HCT116 (cell line): ENCODE measurements around the gene TLCD3B. TPM values are rescaled to one million over a fixed set of nuclear protein-coding genes. Genes with fewer than 3 reads are reported as not detected.

Experiments
- ATAC-seq: fragments of 200-7000 bp; cut with Tn5 transposase; 2 replicates; pipeline ENCODE4 v1.9.1; 2020; ENCODE audit warnings: mild to moderate bottlenecking, moderate library complexity
- BruUV-seq: library from RNA; stranded (reverse); fragments of 400-500 nt; replicated peaks from 2 replicates; lab custom pipeline; 2021; lab: Mats Ljungman, UMichigan
- CTCF ChIA-PET: fragments of 300-600 bp; sonication (Branson Sonifier 250); formaldehyde crosslinking; loops from one replicate; lab custom pipeline; 2021; ENCODE audit warnings: antibody characterized with exemption; lab: Charles Lee
- POLR2A ChIA-PET: fragments of 300-600, 350-600 bp; sonication (Branson Sonifier 250); formaldehyde crosslinking; loops from one replicate; lab custom pipeline; 2021; ENCODE audit warnings: antibody characterized with exemption; lab: Charles Lee
- RAD21 ChIA-PET, 2 experiments: fragments of 300-600 bp; sonication (Branson Sonifier 250); formaldehyde crosslinking; loops; one replicate each; lab custom pipeline; 2023; ENCODE audit warnings: low total read pairs in 2 of 2; ENCODE audit not compliant: uncharacterized antibody in 2 of 2, unreplicated experiment in 2 of 2, low non-redundant PET in 1 of 2; lab: Charles Lee
- DNase-seq: peaks from one replicate; pipeline ENCODE4 v3.0.0-alpha.2; 2010; ENCODE audit warnings: low read depth, low spot score
- H2AFZ ChIP-seq: fragments of 200-600 bp; shearing (Covaris generic), sonication (generic); 2 replicates; pipeline ENCODE4 v1.6.1; 2017; ENCODE audit warnings: low read depth, mixed run types, mixed read lengths, antibody characterized with exemption, low read length; ENCODE audit not compliant: poor library complexity, severe bottlenecking
- H3K27ac ChIP-seq: 2 replicates; pipeline ENCODE4 v1.5.1; 2012; ENCODE audit warnings: low read depth, low read length
- H3K27me3 ChIP-seq: fragments of 200-600 bp; sonication (generic); 2 replicates; pipeline ENCODE4 v1.6.1; 2016; ENCODE audit warnings: mixed run types, low read length, mixed read lengths; ENCODE audit not compliant: insufficient read depth
- H3K36me3 ChIP-seq, 2 experiments: fragments of 200-500 bp in 1 of 2; fragments of 200-600 bp in 1 of 2; sonication (Bioruptor generic) in 1 of 2; sonication (generic) in 1 of 2; 2 replicates each; pipeline versions ENCODE4 v1.5.1 to v1.6.1; 2014 to 2016; ENCODE audit warnings: low read length in 2 of 2, inconsistent platforms in 1 of 2, mixed read lengths in 1 of 2, mixed run types in 1 of 2; ENCODE audit not compliant: insufficient read depth in 2 of 2, control insufficient read depth in 1 of 2
- H3K4me1 ChIP-seq, 2 experiments: fragments of 200-600 bp in 1 of 2; sonication (generic) in 1 of 2; 2 replicates each; pipeline versions ENCODE4 v1.5.1 to v1.6.1; 2012 to 2017; ENCODE audit warnings: low read length in 2 of 2, inconsistent platforms in 1 of 2, mild to moderate bottlenecking in 1 of 2, mixed read lengths in 1 of 2, mixed run types in 1 of 2, moderate library complexity in 1 of 2; ENCODE audit not compliant: insufficient read depth in 2 of 2, control insufficient read depth in 1 of 2
- H3K4me2 ChIP-seq: fragments of 200-600 bp; sonication (generic); 2 replicates; pipeline ENCODE4 v1.6.1; 2017; ENCODE audit warnings: mixed run types, low read length, mixed read lengths
- H3K4me3 ChIP-seq, 2 experiments: fragments of 200-600 bp in 1 of 2; sonication (generic) in 1 of 2; replicated peaks in 1 of 2; 2 replicates each; pipeline ENCODE4 v1.5.1; 2011 to 2016; ENCODE audit warnings: low read length in 2 of 2, control low read depth in 1 of 2, low read depth in 1 of 2, mild to moderate bottlenecking in 1 of 2, mixed read lengths in 1 of 2, mixed run types in 1 of 2
- H3K79me2 ChIP-seq: fragments of 200-600 bp; sonication (generic); 2 replicates; pipeline ENCODE4 v1.6.1; 2017; ENCODE audit warnings: mild to moderate bottlenecking, mixed run types, low read length, moderate library complexity, mixed read lengths; ENCODE audit not compliant: insufficient read depth
- H3K9ac ChIP-seq: fragments of 200-600 bp; sonication (generic); 2 replicates; pipeline ENCODE4 v1.6.1; 2016; ENCODE audit warnings: low read length, mixed read lengths
- H3K9me2 ChIP-seq: fragments of 200-600 bp; sonication (generic), shearing (Covaris generic); 2 replicates; pipeline ENCODE4 v1.6.1; 2017; ENCODE audit warnings: mixed run types, mild to moderate bottlenecking, moderate library complexity; ENCODE audit not compliant: insufficient read depth
- H3K9me3 ChIP-seq, 2 experiments: fragments of 200-500 bp in 1 of 2; fragments of 200-600 bp in 1 of 2; sonication (Bioruptor generic) in 1 of 2; sonication (generic) in 1 of 2; 2 replicates each; pipeline ENCODE4 v1.6.1; 2014 to 2017; ENCODE audit warnings: low read length in 2 of 2, mixed read lengths in 2 of 2, inconsistent platforms in 1 of 2, low read depth in 1 of 2, mild to moderate bottlenecking in 1 of 2, mixed run types in 1 of 2, moderate library complexity in 1 of 2; ENCODE audit not compliant: control insufficient read depth in 1 of 2, insufficient read depth in 1 of 2
- H4K20me1 ChIP-seq: fragments of 200-600 bp; sonication (generic), shearing (Covaris generic); 2 replicates; pipeline ENCODE4 v1.6.1; 2017; ENCODE audit warnings: mixed run types, mild to moderate bottlenecking, moderate library complexity; ENCODE audit not compliant: insufficient read depth
- CBX3 ChIP-seq: IDR thresholded peaks from 2 replicates; pipeline ENCODE4 v1.6.1; 2012; ENCODE audit warnings: low read depth
- CEBPB ChIP-seq: IDR thresholded peaks from 2 replicates; pipeline ENCODE4 v1.6.1; 2012; ENCODE audit warnings: low read depth
- EGR1 ChIP-seq: IDR thresholded peaks from 2 replicates; pipeline ENCODE4 v1.6.1; 2012; ENCODE audit warnings: low read depth
- FOSL1 ChIP-seq: IDR thresholded peaks from 2 replicates; pipeline ENCODE4 v1.6.1; 2012; ENCODE audit warnings: low read depth
- JUND ChIP-seq: IDR thresholded peaks from 2 replicates; pipeline ENCODE4 v1.6.1; 2012
- POLR2AphosphoS5 ChIP-seq: IDR thresholded peaks from 2 replicates; pipeline ENCODE4 v1.6.1; 2011; ENCODE audit warnings: mild to moderate bottlenecking, low read depth, low read length, moderate library complexity
- RAD21 ChIP-seq: IDR thresholded peaks from 2 replicates; pipeline ENCODE4 v1.6.1; 2012; ENCODE audit warnings: low read depth, mild to moderate bottlenecking
- SIN3A ChIP-seq: IDR thresholded peaks from 2 replicates; pipeline ENCODE4 v1.6.1; 2012; ENCODE audit warnings: low read depth
- SRF ChIP-seq: IDR thresholded peaks from 2 replicates; pipeline ENCODE4 v1.6.1; 2012; ENCODE audit warnings: low read depth
- TCF7L2 ChIP-seq: IDR thresholded peaks from 2 replicates; pipeline ENCODE4 v1.7.0; 2011; ENCODE audit warnings: borderline replicate concordance, inconsistent platforms; ENCODE audit not compliant: insufficient read depth, insufficient read length; ENCODE audit errors: extremely low read depth
- ZFX ChIP-seq: fragments of 450-650 bp; IDR thresholded peaks from 2 replicates; pipeline ENCODE4 v1.6.1; 2017
- ZNF274 ChIP-seq: fragments of 200-500 bp; sonication (Bioruptor generic); IDR thresholded peaks from 2 replicates; pipeline ENCODE4 v1.6.1; 2014; ENCODE audit warnings: mild to moderate bottlenecking, low read depth, low read length, inconsistent platforms
- intact Hi-C: fragments of 100-400 bp; cut with micrococcal nuclease; formaldehyde crosslinking; loops from 2 replicates; pipeline ENCODE4 v1.10.0; 2022
- total RNA-seq: library from RNA; stranded (reverse); gene quantifications from one replicate; pipeline ENCODE4 v1.2.1, GENCODE V29; 2021; ENCODE audit not compliant: unreplicated experiment
- TF ChIP-seq, protein P1 (sequence below), 3 experiments: fragments of 200-600 bp in 1 of 3; sonication (generic) in 1 of 3; IDR thresholded peaks in 2 of 3; conservative IDR thresholded peaks in 1 of 3; 2 replicates each; pipeline ENCODE4 v1.5.1; 2012 to 2017; ENCODE audit warnings: low read depth in 2 of 3, low read length in 2 of 3, antibody characterized with exemption in 1 of 3, borderline replicate concordance in 1 of 3, control low read depth in 1 of 3, mild to moderate bottlenecking in 1 of 3, mixed read lengths in 1 of 3, mixed run types in 1 of 3, moderate library complexity in 1 of 3; ENCODE audit not compliant: insufficient read depth in 1 of 3
- TF ChIP-seq, protein P2 (sequence below): IDR thresholded peaks from 2 replicates; pipeline ENCODE4 v1.6.1; 2012

The TLCD3B gene
- total RNA-seq, 1 experiment from 2014 or later, result 1.0 TPM

DNA sequence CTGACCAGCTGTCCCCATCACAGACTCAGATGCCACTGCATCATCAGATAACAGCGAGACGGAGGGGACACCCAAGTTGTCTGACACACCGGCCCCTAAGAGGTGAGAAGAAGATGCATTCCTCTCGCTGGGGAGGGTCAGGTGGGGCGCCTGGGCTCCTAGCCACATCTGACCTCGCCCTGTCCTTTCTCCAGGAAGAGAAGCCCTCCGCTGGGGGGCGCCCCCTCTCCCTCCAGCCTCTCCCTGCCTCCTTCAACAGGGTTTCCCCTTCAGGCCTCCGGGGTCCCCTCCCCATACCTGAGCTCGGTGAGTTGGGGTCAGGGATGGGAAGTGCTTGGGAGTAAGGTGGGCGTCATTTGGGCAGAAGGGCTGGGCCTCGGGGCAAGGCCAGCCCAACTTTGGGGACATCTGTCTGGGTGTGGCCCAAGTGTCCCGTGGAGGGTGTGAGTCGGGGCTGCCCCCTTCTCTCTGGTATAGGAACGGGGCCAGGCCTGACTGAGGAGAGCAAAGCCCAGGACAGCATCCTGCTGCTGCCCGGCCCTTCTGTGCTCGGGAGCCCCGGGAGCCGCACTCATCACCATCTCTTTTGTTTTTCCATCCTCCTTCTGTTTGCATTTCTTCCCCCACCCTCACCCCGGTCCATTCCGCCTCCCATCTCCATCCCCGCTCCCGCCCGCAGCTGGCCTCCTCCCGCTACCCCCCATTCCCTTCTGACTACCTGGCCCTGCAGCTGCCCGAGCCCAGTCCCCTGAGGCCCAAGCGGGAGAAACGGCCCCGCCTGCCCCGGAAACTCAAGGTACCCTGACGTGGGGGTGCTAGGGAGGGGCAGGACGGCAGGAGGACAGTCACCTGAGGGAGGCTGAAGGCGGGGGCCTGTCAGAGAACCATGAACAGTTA lies 30.1 kb downstream of the TLCD3B start:
- CTCF ChIA-PET, result no interaction called here
- no peak overlapping the region for H2AFZ ChIP-seq
- ATAC-seq (no peak), DNase-seq (no peak)
- H3K79me2 ChIP-seq, result peaks cover 11% of the 10 kb centered on the region
- H3K36me3 ChIP-seq, result peaks cover 0 to 7% of the 10 kb centered on the region in 2 experiments; a peak in 3 of 4 replicates
- no peaks in the 10 kb centered on the region for H3K9me2 ChIP-seq
- no peak overlapping the region for H3K4me3 ChIP-seq
- intact Hi-C loops, result no loop called here
- H3K4me2 ChIP-seq, result no peak overlapping the region
- H3K9ac ChIP-seq, result no peak overlapping the region
- H4K20me1 ChIP-seq, result no peaks in the 10 kb centered on the region
- RAD21 ChIA-PET, result no interaction called here
- H3K4me1 ChIP-seq, result peaks cover 0 to 5% of the 10 kb centered on the region in 2 experiments; a peak in 1 of 4 replicates
- H3K9me3 ChIP-seq, result no peaks in the 10 kb centered on the region
- no peak for TF ChIP-seq ZNF274
- no peak for TF ChIP-seq EGR1
- TF ChIP-seq CBX3, result no peak
- TF ChIP-seq, protein P1, sequence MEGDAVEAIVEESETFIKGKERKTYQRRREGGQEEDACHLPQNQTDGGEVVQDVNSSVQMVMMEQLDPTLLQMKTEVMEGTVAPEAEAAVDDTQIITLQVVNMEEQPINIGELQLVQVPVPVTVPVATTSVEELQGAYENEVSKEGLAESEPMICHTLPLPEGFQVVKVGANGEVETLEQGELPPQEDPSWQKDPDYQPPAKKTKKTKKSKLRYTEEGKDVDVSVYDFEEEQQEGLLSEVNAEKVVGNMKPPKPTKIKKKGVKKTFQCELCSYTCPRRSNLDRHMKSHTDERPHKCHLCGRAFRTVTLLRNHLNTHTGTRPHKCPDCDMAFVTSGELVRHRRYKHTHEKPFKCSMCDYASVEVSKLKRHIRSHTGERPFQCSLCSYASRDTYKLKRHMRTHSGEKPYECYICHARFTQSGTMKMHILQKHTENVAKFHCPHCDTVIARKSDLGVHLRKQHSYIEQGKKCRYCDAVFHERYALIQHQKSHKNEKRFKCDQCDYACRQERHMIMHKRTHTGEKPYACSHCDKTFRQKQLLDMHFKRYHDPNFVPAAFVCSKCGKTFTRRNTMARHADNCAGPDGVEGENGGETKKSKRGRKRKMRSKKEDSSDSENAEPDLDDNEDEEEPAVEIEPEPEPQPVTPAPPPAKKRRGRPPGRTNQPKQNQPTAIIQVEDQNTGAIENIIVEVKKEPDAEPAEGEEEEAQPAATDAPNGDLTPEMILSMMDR (IDR thresholded peaks at IDR 0.05 in 2 of 3, conservative IDR thresholded peaks at IDR 0.05 in 1 of 3; ENCODE audit: borderline replicate concordance in 1 of 3, insufficient read depth in 1 of 3, low read depth in 2 of 3, low read length in 2 of 3), result no peak
- no peak for TF ChIP-seq SRF
- no peak for TF ChIP-seq SIN3A
- TF ChIP-seq RAD21, result no peak
- no peak for TF ChIP-seq CEBPB
- TF ChIP-seq FOSL1, result no peak
- no peak for TF ChIP-seq JUND
- TF ChIP-seq ZFX, result no peak
- TF ChIP-seq, protein P2, sequence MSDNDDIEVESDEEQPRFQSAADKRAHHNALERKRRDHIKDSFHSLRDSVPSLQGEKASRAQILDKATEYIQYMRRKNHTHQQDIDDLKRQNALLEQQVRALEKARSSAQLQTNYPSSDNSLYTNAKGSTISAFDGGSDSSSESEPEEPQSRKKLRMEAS, result no peak
- no peak for TF ChIP-seq POLR2AphosphoS5
- no peak for TF ChIP-seq TCF7L2
- no peaks in the 10 kb centered on the region for H3K27me3 ChIP-seq
- POLR2A ChIA-PET, result no interaction called here
- no peak overlapping the region for H3K27ac ChIP-seq
- no TSS peak for BruUV-seq
